ENCODE data around the gene CLC.
"Not testable (repeated sequence)": the region's sequence is repeated elsewhere in the genome, so short reads cannot be mapped to it uniquely, and the experiment has no call there.

Gene CLC

DNA sequence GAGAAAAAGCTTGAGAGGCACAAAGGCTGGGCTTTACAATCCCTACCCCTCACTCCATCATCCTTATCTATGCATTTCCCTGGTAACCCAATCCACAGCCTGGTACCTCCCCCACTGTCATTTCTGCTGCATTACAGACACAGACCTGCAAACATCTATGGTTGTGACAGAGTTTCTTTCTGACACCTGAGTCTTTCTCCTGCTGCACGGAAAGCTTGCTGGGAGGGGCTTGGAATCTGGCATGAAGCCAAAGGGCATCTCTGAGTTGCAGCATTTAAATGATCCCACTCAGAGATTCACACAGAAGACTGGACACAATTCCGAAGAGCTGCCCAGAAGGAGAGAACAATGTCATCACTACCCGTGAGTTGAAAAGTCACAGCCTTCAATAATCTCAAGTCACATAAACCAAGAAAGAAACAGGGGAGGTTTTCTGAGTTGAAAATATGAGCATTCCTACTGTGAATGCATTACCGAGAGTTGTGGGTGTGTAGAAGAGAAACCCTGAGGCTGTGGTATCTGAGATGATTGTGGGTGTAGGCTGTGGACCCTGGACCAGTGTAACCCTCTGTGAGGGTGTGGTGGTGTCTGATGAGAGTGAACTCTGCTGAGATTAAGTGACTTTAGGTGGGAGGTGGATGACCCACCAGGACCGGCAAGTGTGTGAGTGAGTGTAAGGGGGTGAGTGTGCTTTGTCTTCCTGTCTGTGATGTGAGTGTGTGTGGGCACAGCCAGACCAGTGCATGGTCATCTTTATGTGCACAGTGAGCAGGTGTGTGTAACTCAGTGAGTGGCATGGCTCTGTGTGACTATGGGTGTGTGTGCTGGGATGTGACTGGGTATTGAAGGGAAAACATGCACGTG is 33.4 kb downstream of the CLC start, which contains the start of gene LGALS14:
TSS of gene LGALS14 (plus strand) at position 301 of the 864 bp plus-strand sequence. CDS start at position 349, 48 bp downstream.
- H3K4me1 ChIP-seq (ENCODE audit: control insufficient read depth in 1 of 2, insufficient read depth in 2 of 2, low read length in 2 of 2), result no peaks in the 10 kb centered on the region
- H3K9me3 ChIP-seq (ENCODE audit: control insufficient read depth in 1 of 2, low read length in 2 of 2), result no peaks in the 10 kb centered on the region
- no peaks in the 10 kb centered on the region for H3K36me3 ChIP-seq (ENCODE audit: control insufficient read depth in 1 of 2, insufficient read depth in 2 of 2, low read length in 2 of 2)
- no peak within 1 kb of the TSS for H3K9ac ChIP-seq (ENCODE audit: low read depth in 1 of 2, low read length in 2 of 2)
- no peaks in the 10 kb centered on the region for H3K27me3 ChIP-seq (ENCODE audit: control insufficient read depth in 1 of 2, insufficient read depth in 2 of 2, low read length in 2 of 2)
- no peak within 1 kb of the TSS for H3K4me3 ChIP-seq (ENCODE audit: low read depth in 1 of 2, low read length in 2 of 2)
- no peak within 1 kb of the TSS for H3K27ac ChIP-seq (ENCODE audit: low read depth, low read length)

- no peaks in the 10 kb centered on the region for H3K9me3 ChIP-seq (ENCODE audit: control insufficient read depth in 1 of 2, low read length in 2 of 2)
- no peaks in the 10 kb centered on the region for H3K4me1 ChIP-seq (ENCODE audit: control insufficient read depth in 1 of 2, insufficient read depth in 2 of 2, low read length in 2 of 2)
- no peak overlapping the region for H3K9ac ChIP-seq (ENCODE audit: low read depth in 1 of 2, low read length in 2 of 2)
- H3K36me3 ChIP-seq (ENCODE audit: control insufficient read depth in 1 of 2, insufficient read depth in 2 of 2, low read length in 2 of 2), result no peaks in the 10 kb centered on the region
- H3K27me3 ChIP-seq (ENCODE audit: control insufficient read depth in 1 of 2, insufficient read depth in 2 of 2, low read length in 2 of 2), result peaks cover 0 to 3% of the 10 kb centered on the region in 2 donors
- H3K4me3 ChIP-seq (ENCODE audit: low read depth in 1 of 2, low read length in 2 of 2), result no peak overlapping the region
- no peak overlapping the region for H3K27ac ChIP-seq (ENCODE audit: low read depth, low read length)
Measured at GRCh38 chr19:39701291-39701690, 36.5 kb downstream of the CLC start.

GRCh38 chr19:39698535-39698934 is 39.3 kb downstream of the CLC start:
- Histone ChIP-seq H3K9me3 (ENCODE audit: control insufficient read depth in 1 of 2, low read length in 2 of 2) (no peaks in the 10 kb centered on the region), H3K27me3 (ENCODE audit: control insufficient read depth in 1 of 2, insufficient read depth in 2 of 2, low read length in 2 of 2) (peaks cover 0 to 3% of the 10 kb centered on the region in 2 donors), H3K9ac (ENCODE audit: low read depth in 1 of 2, low read length in 2 of 2) (no peak overlapping the region), H3K27ac (ENCODE audit: low read depth, low read length) (no peak overlapping the region), H3K36me3 (ENCODE audit: control insufficient read depth in 1 of 2, insufficient read depth in 2 of 2, low read length in 2 of 2) (no peaks in the 10 kb centered on the region), H3K4me3 (ENCODE audit: low read depth in 1 of 2, low read length in 2 of 2) (no peak overlapping the region), H3K4me1 (ENCODE audit: control insufficient read depth in 1 of 2, insufficient read depth in 2 of 2, low read length in 2 of 2) (no peaks in the 10 kb centered on the region)

DNA sequence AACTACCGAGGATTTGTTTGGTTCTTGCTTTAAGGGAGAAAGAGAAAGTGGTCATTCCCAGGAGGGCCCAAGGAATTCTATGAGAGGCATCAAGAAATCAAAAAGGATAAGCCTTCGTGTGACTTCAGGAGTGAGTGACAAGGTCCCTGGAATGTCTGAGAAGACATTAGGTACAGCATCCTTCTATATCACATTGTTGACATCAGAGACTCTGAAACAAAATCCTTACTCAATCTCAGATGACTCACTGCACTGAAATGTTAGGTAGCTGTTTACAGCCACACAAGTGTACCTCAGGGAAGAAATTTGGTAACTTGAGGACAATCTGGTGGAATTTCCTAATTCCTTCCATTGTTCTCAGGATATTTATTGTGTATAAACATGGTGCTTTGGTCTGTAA is 41.4 kb downstream of the CLC start:
- Histone ChIP-seq H3K4me3 (ENCODE audit: low read depth in 1 of 2, low read length in 2 of 2) (no peak overlapping the region), H3K4me1 (ENCODE audit: control insufficient read depth in 1 of 2, insufficient read depth in 2 of 2, low read length in 2 of 2) (no peaks in the 10 kb centered on the region), H3K27ac (ENCODE audit: low read depth, low read length) (no peak overlapping the region), H3K9me3 (ENCODE audit: control insufficient read depth in 1 of 2, low read length in 2 of 2) (no peaks in the 10 kb centered on the region), H3K27me3 (ENCODE audit: control insufficient read depth in 1 of 2, insufficient read depth in 2 of 2, low read length in 2 of 2) (peaks cover 0 to 3% of the 10 kb centered on the region in 2 donors), H3K36me3 (ENCODE audit: control insufficient read depth in 1 of 2, insufficient read depth in 2 of 2, low read length in 2 of 2) (no peaks in the 10 kb centered on the region), H3K9ac (ENCODE audit: low read depth in 1 of 2, low read length in 2 of 2) (no peak overlapping the region)

DNA sequence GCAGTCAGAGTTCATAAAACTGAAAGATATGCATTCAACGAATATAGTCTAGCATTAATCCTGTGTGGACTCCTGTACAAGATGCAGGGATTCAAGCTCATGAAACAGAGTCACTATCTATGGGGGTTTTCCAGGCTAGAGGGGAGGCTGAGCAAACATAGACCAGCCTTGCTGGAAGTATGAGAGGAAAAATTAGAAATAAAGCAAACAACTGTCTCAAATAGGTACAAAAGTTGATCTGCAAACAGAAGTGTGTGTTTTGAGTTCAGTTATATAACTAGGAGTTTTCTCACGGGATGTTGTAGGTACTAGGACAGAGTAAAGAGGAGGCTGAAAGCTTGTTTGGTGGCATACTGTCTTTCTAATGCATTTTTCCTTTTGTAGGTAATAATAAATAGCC is 42.1 kb downstream of the CLC start:
- H3K27ac ChIP-seq (ENCODE audit: low read depth, low read length), result no peak overlapping the region
- H3K27me3 ChIP-seq (ENCODE audit: control insufficient read depth in 1 of 2, insufficient read depth in 2 of 2, low read length in 2 of 2), result peaks cover 0 to 3% of the 10 kb centered on the region in 2 donors
- no peak overlapping the region for H3K9ac ChIP-seq (ENCODE audit: low read depth in 1 of 2, low read length in 2 of 2)
- no peak overlapping the region for H3K4me3 ChIP-seq (ENCODE audit: low read depth in 1 of 2, low read length in 2 of 2)
- no peaks in the 10 kb centered on the region for H3K4me1 ChIP-seq (ENCODE audit: control insufficient read depth in 1 of 2, insufficient read depth in 2 of 2, low read length in 2 of 2)
- no peaks in the 10 kb centered on the region for H3K36me3 ChIP-seq (ENCODE audit: control insufficient read depth in 1 of 2, insufficient read depth in 2 of 2, low read length in 2 of 2)
- no peaks in the 10 kb centered on the region for H3K9me3 ChIP-seq (ENCODE audit: control insufficient read depth in 1 of 2, low read length in 2 of 2)

DNA sequence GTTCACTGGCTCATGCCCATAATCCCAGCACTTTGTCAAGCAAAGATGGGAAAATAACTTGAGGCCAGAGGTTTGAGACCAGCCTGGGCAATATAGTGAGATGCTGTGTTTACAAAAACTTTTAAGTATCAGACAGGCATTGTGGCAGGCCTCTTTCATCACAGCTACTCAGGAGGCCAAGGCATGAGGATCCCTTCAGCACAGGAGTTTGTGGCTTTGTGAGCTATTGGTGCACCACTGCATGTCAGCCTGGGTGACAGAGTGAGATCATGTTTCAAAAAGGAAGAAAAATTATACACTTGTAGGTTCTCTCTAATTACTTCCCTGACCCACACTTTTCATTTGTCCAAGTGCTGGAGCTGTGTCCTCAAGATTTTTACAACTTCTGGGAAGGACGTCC is 45.0 kb downstream of the CLC start:
- Histone ChIP-seq H3K9me3 (ENCODE audit: control insufficient read depth in 1 of 2, low read length in 2 of 2) (no peaks in the 10 kb centered on the region), H3K4me3 (ENCODE audit: low read depth in 1 of 2, low read length in 2 of 2) (no peak overlapping the region), H3K27ac (ENCODE audit: low read depth, low read length) (no peak overlapping the region), H3K9ac (ENCODE audit: low read depth in 1 of 2, low read length in 2 of 2) (no peak overlapping the region), H3K4me1 (ENCODE audit: control insufficient read depth in 1 of 2, insufficient read depth in 2 of 2, low read length in 2 of 2) (no peaks in the 10 kb centered on the region), H3K27me3 (ENCODE audit: control insufficient read depth in 1 of 2, insufficient read depth in 2 of 2, low read length in 2 of 2) (no peaks in the 10 kb centered on the region), H3K36me3 (ENCODE audit: control insufficient read depth in 1 of 2, insufficient read depth in 2 of 2, low read length in 2 of 2) (no peaks in the 10 kb centered on the region)

DNA sequence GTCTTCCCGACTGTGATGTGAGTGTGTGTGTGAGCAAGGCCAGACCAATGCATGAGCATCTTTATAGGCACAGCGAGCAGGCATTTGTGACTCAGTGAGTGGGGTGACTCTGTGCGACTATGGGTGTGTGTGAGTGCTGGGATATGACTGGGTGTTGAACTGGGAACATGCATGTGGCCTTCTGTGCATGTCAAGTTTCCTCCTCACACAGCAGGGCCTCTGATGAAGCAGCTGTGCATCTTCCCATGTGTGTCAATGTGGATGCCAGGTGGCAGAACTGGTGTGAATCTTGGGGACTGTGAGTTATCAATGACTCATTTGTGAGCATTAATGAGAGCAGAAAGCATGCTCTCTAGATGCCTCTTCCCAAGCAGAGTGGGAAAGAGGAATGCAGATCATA is 45.7 kb downstream of the CLC start:
- Histone ChIP-seq H3K27ac (ENCODE audit: low read depth, low read length) (no peak overlapping the region), H3K27me3 (ENCODE audit: control insufficient read depth in 1 of 2, insufficient read depth in 2 of 2, low read length in 2 of 2) (no peaks in the 10 kb centered on the region), H3K4me3 (ENCODE audit: low read depth in 1 of 2, low read length in 2 of 2) (no peak overlapping the region), H3K4me1 (ENCODE audit: control insufficient read depth in 1 of 2, insufficient read depth in 2 of 2, low read length in 2 of 2) (no peaks in the 10 kb centered on the region), H3K9me3 (ENCODE audit: control insufficient read depth in 1 of 2, low read length in 2 of 2) (no peaks in the 10 kb centered on the region), H3K9ac (ENCODE audit: low read depth in 1 of 2, low read length in 2 of 2) (no peak overlapping the region), H3K36me3 (ENCODE audit: control insufficient read depth in 1 of 2, insufficient read depth in 2 of 2, low read length in 2 of 2) (no peaks in the 10 kb centered on the region)

DNA sequence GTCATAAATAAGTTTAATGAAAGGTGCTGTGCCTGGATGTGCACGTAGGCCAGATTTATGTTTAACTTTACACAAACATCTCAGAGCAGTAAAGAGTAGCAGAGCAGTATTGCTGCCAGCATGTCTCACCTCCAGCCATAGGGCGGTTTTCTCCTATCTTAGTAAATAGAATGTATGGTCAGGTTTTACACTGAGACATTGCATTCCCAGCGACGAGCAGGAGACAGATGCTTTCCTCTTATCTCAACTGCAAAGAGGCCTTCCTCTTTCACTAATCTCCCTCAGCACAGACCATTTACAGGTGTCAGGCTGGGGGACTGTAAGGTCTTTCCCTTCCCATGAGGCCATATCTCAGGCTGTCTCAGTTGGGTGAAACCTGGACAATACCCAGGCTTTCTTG is 49.2 kb downstream of the CLC start:
- not testable (repeated sequence) for H3K9me3 ChIP-seq (ENCODE audit: control insufficient read depth in 1 of 2, low read length in 2 of 2); H3K9ac ChIP-seq (ENCODE audit: low read depth in 1 of 2, low read length in 2 of 2); H3K4me3 ChIP-seq (ENCODE audit: low read depth in 1 of 2, low read length in 2 of 2); H3K4me1 ChIP-seq (ENCODE audit: control insufficient read depth in 1 of 2, insufficient read depth in 2 of 2, low read length in 2 of 2); H3K27me3 ChIP-seq (ENCODE audit: control insufficient read depth in 1 of 2, insufficient read depth in 2 of 2, low read length in 2 of 2); H3K36me3 ChIP-seq (ENCODE audit: control insufficient read depth in 1 of 2, insufficient read depth in 2 of 2, low read length in 2 of 2); H3K27ac ChIP-seq (ENCODE audit: low read depth, low read length)

DNA sequence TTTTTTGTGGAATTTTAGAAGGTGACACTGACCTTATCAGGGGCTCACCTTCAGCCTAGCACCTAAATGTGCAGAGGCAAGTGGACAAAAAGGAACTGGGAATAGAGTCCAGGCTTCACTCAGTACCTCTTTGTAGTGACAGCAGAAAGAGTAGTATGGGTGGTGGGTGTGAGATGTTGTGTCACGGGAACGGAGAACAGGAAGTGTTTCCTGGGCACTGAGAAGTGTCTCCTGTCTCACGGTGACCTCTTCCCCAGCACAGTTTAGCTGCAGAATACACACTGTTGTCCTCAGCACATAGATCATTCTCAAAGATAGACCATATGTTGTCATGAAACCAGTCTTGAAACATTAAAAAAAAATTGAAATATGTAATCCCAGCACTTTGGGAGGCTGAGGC is 51.1 kb downstream of the CLC start:
- Histone ChIP-seq H3K27ac (ENCODE audit: low read depth, low read length) (no peak overlapping the region), H3K4me1 (ENCODE audit: control insufficient read depth in 1 of 2, insufficient read depth in 2 of 2, low read length in 2 of 2) (no peaks in the 10 kb centered on the region), H3K4me3 (ENCODE audit: low read depth in 1 of 2, low read length in 2 of 2) (no peak overlapping the region), H3K27me3 (ENCODE audit: control insufficient read depth in 1 of 2, insufficient read depth in 2 of 2, low read length in 2 of 2) (no peaks in the 10 kb centered on the region), H3K36me3 (ENCODE audit: control insufficient read depth in 1 of 2, insufficient read depth in 2 of 2, low read length in 2 of 2) (no peaks in the 10 kb centered on the region), H3K9ac (ENCODE audit: low read depth in 1 of 2, low read length in 2 of 2) (no peak overlapping the region), H3K9me3 (ENCODE audit: control insufficient read depth in 1 of 2, low read length in 2 of 2) (no peaks in the 10 kb centered on the region)

GRCh38 chr19:39684267-39684666 is 53.6 kb downstream of the CLC start:
- Histone ChIP-seq H3K27me3 (ENCODE audit: control insufficient read depth in 1 of 2, insufficient read depth in 2 of 2, low read length in 2 of 2) (no peaks in the 10 kb centered on the region), H3K36me3 (ENCODE audit: control insufficient read depth in 1 of 2, insufficient read depth in 2 of 2, low read length in 2 of 2) (no peaks in the 10 kb centered on the region), H3K27ac (ENCODE audit: low read depth, low read length) (no peak overlapping the region), H3K4me1 (ENCODE audit: control insufficient read depth in 1 of 2, insufficient read depth in 2 of 2, low read length in 2 of 2) (peaks cover 0 to 5% of the 10 kb centered on the region in 2 donors), H3K4me3 (ENCODE audit: low read depth in 1 of 2, low read length in 2 of 2) (no peak overlapping the region), H3K9me3 (ENCODE audit: control insufficient read depth in 1 of 2, low read length in 2 of 2) (no peaks in the 10 kb centered on the region), H3K9ac (ENCODE audit: low read depth in 1 of 2, low read length in 2 of 2) (no peak overlapping the region)

Data from duodenal mucosa (tissue), 2 donors.